ENCODE results near the gene KREMEN1. TPM values are rescaled to one million over a fixed set of nuclear protein-coding genes. Genes with fewer than 3 reads are reported as not detected.

KREMEN1 gene
- total and polyA plus RNA-seq, 12 donors = 4.3 to 58.7 (median 27.8) TPM

GRCh38 chr22:29214232-29214631 lies 141.4 kb downstream of the KREMEN1 start:
- Histone ChIP-seq H3K27ac (no peak overlapping the region), H3K4me3 (no peak overlapping the region), H3K4me1 (replicated peaks in 1 of 2) (peaks cover 13 to 24% of the 10 kb centered on the region in 2 donors), H3K9me3 (replicated peaks in 1 of 3) (no peaks in the 10 kb centered on the region), H3K27me3 (no peaks in the 10 kb centered on the region), H3K36me3 (replicated peaks in 1 of 2) (no peaks in the 10 kb centered on the region)
- intact Hi-C loops (cut with DNase I) = no loop called here
- no peak for TF ChIP-seq POLR2A (IDR thresholded peaks at IDR 0.05)
- no peak for TF ChIP-seq CTCF (IDR thresholded peaks at IDR 0.05)
- no peak for DNase-seq
- 96 to 98% (median 97%) methylated on average over 6 of the region's 6 CpGs for WGBS, 4 donors

GRCh38 chr22:29215012-29215860 lies 142.4 kb downstream of the KREMEN1 start:
- intact Hi-C loops (cut with DNase I) = loop anchor here in 1 of 2 donors (5.0 kb wide), 1 partner anchor 47 kb away; no protein-coding TSS in a partner anchor
- H3K9me3 ChIP-seq (replicated peaks in 1 of 3) = no peaks in the 10 kb centered on the region
- H3K36me3 ChIP-seq (replicated peaks in 1 of 2) = no peaks in the 10 kb centered on the region
- TF ChIP-seq CTCF (IDR thresholded peaks at IDR 0.05) (no peak), POLR2A (IDR thresholded peaks at IDR 0.05) (no peak)
- H3K4me3 ChIP-seq = no peak overlapping the region
- H3K27me3 ChIP-seq = no peaks in the 10 kb centered on the region
- H3K4me1 ChIP-seq (replicated peaks in 1 of 2) = peaks cover 13 to 22% of the 10 kb centered on the region in 2 donors
- DNase-seq = no peak
- WGBS, 4 donors = 90 to 95% (median 94%) methylated on average over 4 to 14 of the region's 14 CpGs
- H3K27ac ChIP-seq = peak overlapping the region in 1 of 5 donors; percentile 40

- intact Hi-C loops (cut with DNase I) = loop anchor here in 1 of 2 donors (5.0 kb wide), 1 partner anchor 46 kb away; no protein-coding TSS in a partner anchor
- H3K9me3 ChIP-seq (replicated peaks in 1 of 3) = no peaks in the 10 kb centered on the region
- H3K36me3 ChIP-seq (replicated peaks in 1 of 2) = no peaks in the 10 kb centered on the region
- 56 to 76% (median 72%) methylated on average over 7 to 14 of the region's 14 CpGs for WGBS, 4 donors
- peaks cover 13 to 22% of the 10 kb centered on the region in 2 donors for H3K4me1 ChIP-seq (replicated peaks in 1 of 2)
- no peak for TF ChIP-seq POLR2A (IDR thresholded peaks at IDR 0.05)
- TF ChIP-seq CTCF (IDR thresholded peaks at IDR 0.05) = no peak
- no peaks in the 10 kb centered on the region for H3K27me3 ChIP-seq
- H3K27ac ChIP-seq = peak overlapping the region; percentile 33 to 90 (median 66)
- DNase-seq = no peak
- no peak overlapping the region for H3K4me3 ChIP-seq
These were observed 143.4 kb downstream of the KREMEN1 start for GRCh38 chr22:29216011-29216872.
